SIG-M5 treated with dmso at 0.1 percent for 504 hours (cell line): ENCODE measurements around the gene HAS3.
A peak's percentile ranks its signal among the peaks of the same experiment; 100 is the strongest.

Experiments
- DNase-seq: peaks from one replicate; lab custom pipeline; 2025; ENCODE audit not compliant: unreplicated experiment; lab: John Stamatoyannopoulos, UW

The HAS3 gene

DNA sequence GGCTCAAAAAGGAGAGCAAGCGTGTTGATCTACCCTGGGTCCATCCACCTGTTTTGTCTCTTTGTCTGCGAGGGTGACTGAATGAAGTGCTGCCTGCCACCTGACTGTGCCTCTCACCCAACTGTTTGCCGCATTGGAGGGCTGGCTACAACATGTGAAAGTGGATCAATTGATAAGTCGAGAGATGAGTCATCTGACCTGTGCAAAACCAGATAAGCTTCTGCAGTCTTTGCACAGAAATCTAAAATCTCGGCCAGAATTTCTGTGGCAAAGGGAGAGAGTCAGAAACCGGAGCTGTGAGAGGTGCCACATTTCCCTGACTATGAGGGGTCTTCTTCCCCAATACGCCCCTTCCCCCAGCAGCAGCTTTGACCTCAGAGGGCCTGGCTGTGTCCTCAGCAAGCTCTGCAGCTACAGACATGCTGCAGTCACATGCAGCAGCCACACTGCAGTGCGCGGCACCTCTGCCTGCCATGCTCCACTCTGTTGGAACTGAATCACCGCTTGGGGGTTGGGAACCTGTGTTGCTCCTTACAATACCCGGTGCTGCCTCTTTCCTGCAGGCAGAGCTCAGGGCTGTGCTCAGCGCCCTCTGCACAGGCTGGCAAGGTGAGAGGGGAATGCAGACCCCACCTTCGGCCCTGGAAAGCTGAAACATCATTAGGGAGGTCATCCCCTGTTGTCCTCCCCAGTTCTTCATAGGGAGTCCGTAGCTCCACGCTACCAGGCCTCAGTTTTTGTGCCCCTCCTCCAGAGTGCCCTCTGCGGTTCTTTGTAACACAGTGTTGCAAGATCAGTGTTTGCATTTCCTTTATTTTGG lies 16.2 kb upstream of the HAS3 start:
- DNase-seq, result no peak

- no peak for DNase-seq
These were observed 11.5 kb upstream of the HAS3 start for GRCh38 chr16:69093974-69094373.

DNA sequence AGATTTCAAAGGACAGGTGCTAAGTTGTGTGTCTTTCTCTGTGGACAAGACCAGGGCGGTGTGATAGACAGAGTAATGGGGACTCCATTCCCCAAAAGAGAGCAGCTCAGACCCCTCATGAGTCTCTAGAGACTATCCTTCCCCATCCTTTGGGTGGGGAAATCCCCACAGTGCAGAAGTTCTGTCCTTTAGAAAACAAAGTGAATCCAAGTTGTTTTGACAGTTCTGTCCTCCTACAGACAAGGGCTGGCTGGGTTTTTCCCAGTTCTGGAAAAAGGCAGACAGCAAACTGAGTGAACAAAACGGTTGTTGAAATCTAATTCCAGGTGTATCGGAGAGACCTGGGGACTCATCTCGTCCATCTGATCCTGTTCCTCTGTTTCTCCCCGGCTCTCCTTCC lies 11.0 kb upstream of the HAS3 start:
- no peak for DNase-seq

DNA sequence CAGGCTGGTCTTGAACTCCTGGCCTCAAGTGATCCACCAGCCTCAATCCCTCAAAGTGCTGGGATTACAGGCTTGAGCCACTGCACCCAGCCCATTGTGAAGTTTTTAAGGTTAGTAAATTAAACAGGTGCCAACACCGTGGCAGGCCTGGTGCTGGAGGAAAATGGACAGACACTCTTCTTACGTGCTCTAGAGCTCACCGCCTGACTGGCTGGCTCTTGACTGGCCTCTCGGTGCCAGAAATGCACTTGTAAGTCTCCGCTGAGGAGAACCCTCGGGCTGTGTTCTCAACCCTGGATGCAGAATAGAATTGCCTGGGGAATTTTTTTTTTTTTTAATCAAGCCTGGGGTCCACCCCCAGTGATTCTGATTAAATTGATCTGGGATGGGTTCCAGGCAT lies 10.3 kb upstream of the HAS3 start:
- no peak for DNase-seq

- DNase-seq, result no peak
These were observed 5.3 kb upstream of the HAS3 start for GRCh38 chr16:69100071-69100691.

DNA sequence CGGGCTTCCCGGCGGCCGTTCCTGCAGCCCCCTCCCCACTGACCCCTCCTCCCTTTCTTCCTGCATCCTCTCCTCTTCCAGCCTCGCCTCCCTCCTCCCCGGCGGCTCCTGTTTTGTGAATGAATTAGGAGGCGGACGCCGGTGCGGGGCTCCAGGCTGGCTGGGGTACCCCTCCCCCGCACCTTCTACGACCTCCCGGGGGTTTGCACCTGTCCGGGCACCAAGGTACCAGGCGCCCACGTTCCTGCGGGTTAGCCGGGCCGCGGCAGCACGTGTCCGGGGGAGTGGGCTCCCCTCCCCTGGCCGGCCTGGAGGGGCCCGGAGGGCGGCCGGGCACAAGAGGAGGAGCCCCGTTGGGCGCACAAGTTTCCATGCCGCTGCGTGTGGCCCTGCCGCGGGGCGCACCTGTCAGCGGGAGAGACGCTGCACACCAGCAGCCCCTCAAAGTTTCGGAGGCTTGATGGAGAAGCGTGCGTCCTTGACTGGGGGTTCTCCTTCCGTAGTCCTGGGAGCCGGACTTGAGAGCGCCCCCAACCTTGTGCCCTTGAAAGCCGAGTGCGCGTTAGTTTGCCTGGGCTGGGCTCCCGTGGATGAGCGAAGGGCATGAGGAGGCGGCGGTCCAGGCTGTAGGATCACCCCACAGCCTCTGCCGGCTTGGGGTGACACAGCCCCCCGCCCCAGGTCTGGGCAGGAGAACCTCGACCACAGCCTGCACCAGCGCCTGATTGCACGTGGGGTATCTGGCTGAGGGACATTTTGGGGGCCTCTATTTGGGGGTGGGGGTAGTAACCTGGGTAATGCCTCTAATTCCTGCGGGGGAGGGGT lies 1.2 kb downstream of the HAS3 start:
- DNase-seq, result no peak

DNA sequence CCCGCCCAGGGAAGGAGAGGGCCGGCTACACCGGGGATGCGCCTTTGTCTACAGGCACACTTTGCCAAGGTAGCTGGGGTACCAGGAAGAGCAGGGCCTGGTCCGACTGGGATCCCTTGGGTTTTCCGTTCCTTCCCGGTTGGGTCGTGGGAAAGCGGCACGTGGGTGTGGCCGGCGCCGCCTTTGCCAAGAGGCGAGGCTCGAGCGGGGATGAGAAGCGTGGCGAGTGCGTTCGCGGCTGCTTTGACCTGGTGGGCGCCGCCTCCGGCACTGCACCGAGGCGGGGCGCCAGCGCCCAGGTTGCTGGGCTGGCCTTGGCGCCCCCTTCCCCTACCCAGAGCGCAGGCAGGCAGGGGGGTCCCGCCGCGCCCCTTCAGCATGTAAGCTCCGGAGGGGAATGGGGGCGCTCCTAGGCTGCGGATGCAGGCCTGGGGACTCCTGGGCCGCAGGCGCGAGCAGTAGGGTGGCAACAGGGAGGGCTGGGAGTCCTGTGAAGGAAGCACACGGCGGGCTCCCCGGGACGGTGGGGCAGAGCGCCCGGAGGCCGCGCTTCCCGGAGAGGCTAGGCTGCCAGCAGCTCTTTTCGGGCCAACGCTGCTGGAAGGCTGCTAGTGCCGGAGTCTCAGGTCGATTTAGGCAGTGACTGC lies 2.0 kb downstream of the HAS3 start:
- no peak for DNase-seq

DNA sequence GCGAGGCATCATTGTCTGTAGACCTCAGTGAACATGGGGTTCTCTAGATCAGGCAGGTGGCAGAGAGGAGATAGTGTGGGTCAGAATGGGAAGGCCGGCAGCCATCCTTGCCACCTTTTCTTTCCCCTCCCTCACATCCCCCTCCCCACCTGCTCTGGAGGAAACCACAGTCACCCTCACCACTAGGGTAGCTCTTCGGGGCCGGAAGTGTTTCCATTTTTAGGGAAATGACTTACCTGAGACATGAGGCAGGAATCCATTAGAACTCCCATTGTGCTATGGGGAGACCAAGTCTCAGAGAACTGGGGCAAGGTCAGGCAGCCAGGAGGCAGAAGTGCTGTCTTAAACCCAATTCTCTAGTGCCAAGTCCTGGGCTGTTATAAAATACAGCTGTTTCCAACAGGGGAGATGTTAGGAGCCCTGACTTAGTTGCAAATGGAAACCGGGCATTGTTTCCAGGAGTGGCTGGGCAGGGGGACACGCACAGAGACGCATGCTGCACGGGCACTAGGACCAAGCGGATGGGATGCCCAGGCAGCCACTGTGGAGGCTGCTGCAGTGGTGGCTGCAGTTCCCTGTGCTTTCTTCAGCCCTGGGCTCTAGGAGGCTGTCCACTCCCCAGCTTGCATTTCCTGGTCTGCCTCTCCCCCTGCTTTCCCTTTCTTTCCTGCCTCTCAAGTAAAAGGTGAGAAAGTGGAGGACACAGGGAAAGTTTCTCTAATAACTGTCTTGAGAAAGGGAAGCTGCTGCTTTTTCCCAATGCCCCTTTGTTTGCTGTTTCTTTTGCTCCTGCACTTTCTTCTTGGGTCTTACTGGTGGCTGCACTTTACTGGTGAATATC lies 2.8 kb downstream of the HAS3 start:
- DNase-seq, result no peak

DNA sequence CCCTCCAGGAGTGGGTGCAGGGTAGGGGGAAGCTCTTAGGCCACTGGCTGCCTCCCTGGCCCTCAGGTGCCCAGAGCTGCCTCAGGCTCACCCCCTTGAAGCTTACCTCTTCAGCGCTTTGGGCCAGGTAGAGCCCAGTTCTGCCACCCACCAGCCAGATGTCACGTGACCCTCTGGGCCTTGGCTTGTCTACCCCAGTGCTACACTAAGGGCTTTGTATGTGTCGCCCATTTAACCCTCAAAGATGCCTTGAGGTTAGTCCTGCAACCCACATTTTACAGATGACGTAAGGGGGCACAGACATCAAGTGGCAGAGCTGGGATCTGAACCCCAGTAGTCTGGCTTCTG lies 3.4 kb downstream of the HAS3 start:
- DNase-seq, result no peak

- DNase-seq, result no peak
These were observed 4.2 kb downstream of the HAS3 start for GRCh38 chr16:69109486-69110270.

DNA sequence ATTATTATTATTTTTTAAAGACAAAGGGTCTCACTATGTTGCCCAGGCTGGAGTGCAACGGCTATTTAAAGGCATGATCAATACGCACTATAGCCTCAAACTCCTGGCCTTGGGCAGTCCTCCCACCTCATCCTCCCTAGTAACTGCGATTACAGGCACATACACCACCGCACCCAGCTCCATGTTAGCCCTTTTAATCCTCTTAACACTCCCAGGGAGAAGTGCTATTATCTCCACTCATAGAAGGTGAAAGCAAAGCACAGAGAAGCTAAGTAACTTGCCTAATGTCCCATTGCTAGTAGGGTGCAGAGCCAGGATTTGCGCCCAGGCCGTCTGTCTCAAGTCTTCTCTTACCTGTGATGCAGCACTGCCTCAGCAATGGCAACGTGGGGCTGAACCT lies 5.0 kb downstream of the HAS3 start:
- DNase-seq, result no peak

- no peak for DNase-seq
These were observed 5.9 kb downstream of the HAS3 start for GRCh38 chr16:69111216-69111875.

- DNase-seq, result no peak
These were observed 6.4 kb downstream of the HAS3 start for GRCh38 chr16:69111876-69112230.

- DNase-seq, result peak; percentile 26
These were observed 7.1 kb downstream of the HAS3 start for GRCh38 chr16:69112285-69113129.

DNA sequence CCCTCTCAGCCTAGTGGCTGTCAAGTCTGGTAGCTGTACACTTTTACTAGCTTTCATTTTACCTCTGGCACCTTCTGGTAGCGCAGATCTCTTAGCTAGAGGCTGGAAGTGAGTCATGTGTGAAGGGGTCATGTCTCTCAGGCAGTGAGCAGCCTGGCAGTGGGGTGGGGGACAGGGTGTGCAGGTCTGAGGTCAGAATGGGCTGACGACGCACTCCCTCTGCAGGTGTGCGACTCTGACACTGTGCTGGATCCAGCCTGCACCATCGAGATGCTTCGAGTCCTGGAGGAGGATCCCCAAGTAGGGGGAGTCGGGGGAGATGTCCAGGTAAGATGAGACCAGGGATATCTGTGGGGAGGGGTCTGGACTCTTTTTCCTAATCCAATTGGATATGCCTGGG lies 7.8 kb downstream of the HAS3 start:
- DNase-seq, result no peak

DNA sequence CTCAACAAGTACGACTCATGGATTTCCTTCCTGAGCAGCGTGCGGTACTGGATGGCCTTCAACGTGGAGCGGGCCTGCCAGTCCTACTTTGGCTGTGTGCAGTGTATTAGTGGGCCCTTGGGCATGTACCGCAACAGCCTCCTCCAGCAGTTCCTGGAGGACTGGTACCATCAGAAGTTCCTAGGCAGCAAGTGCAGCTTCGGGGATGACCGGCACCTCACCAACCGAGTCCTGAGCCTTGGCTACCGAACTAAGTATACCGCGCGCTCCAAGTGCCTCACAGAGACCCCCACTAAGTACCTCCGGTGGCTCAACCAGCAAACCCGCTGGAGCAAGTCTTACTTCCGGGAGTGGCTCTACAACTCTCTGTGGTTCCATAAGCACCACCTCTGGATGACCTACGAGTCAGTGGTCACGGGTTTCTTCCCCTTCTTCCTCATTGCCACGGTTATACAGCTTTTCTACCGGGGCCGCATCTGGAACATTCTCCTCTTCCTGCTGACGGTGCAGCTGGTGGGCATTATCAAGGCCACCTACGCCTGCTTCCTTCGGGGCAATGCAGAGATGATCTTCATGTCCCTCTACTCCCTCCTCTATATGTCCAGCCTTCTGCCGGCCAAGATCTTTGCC lies 9.0 kb downstream of the HAS3 start:
- DNase-seq, result no peak

DNA sequence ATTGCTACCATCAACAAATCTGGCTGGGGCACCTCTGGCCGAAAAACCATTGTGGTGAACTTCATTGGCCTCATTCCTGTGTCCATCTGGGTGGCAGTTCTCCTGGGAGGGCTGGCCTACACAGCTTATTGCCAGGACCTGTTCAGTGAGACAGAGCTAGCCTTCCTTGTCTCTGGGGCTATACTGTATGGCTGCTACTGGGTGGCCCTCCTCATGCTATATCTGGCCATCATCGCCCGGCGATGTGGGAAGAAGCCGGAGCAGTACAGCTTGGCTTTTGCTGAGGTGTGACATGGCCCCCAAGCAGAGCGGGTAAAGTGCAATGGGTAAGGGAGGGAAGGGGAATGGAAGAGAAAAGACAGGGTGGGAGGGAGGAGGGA lies 9.5 kb downstream of the HAS3 start:
- no peak for DNase-seq

DNA sequence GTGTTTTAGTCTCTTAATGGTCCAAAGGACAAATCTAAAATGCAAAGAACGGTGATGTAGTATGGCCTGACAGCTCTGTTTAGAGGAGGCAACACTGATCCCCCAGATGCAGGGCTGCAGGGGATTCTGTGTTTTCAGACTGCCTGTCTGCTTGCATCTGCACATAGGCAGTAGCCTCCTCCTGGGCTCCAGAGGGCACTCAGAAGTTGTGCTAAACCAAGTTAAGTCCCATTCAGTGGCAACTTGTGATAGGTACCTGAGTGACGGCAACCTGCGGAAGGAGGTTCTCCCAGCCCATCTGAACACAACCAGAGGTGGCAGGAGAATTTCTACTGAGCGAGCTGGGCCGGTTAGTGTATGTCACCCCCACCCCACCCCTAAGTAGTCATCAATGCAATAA lies 9.9 kb downstream of the HAS3 start:
- DNase-seq, result no peak
